ENCODE measurements around the gene NFYB.
"Not testable (repeated sequence)": the region's sequence is repeated elsewhere in the genome, so short reads cannot be mapped to it uniquely, and the experiment has no call there.

The NFYB gene

GRCh38 chr12:104134882-104135281, 3.1 kb downstream of the NFYB start:
- Histone ChIP-seq H3K4me1 (ENCODE audit: insufficient read depth, low read length) (peaks cover 35% of the 10 kb centered on the region), H3K27me3 (ENCODE audit: insufficient read depth, low read length) (peaks cover 5% of the 10 kb centered on the region; the same call in 1 of the 2 replicates), H3K4me3 (ENCODE audit: low read length) (no peak overlapping the region), H3K27ac (ENCODE audit: low read depth, low read length) (no peak overlapping the region), H3K36me3 (ENCODE audit: insufficient read depth, low read length) (peaks cover 52% of the 10 kb centered on the region), H3K9ac (ENCODE audit: low read depth, low read length) (no peak overlapping the region), H3K9me3 (ENCODE audit: insufficient read depth, low read depth, low read length) (no peaks in the 10 kb centered on the region)
- 93% methylated on average over 1 of the region's 1 CpG for WGBS

GRCh38 chr12:104133866-104134265, 4.1 kb downstream of the NFYB start:
- Histone ChIP-seq H3K27ac (ENCODE audit: low read depth, low read length) (no peak overlapping the region), H3K9ac (ENCODE audit: low read depth, low read length) (no peak overlapping the region), H3K4me3 (ENCODE audit: low read length) (no peak overlapping the region), H3K27me3 (ENCODE audit: insufficient read depth, low read length) (peaks cover 2% of the 10 kb centered on the region; the same call in 1 of the 2 replicates), H3K36me3 (ENCODE audit: insufficient read depth, low read length) (peaks cover 61% of the 10 kb centered on the region), H3K9me3 (ENCODE audit: insufficient read depth, low read depth, low read length) (no peaks in the 10 kb centered on the region), H3K4me1 (ENCODE audit: insufficient read depth, low read length) (peaks cover 32% of the 10 kb centered on the region)
- WGBS, result 88% methylated on average over 1 of the region's 1 CpG

GRCh38 chr12:104133321-104133720, 4.7 kb downstream of the NFYB start:
- Histone ChIP-seq H3K36me3 (ENCODE audit: insufficient read depth, low read length) (peaks cover 66% of the 10 kb centered on the region), H3K9ac (ENCODE audit: low read depth, low read length) (no peak overlapping the region), H3K9me3 (ENCODE audit: insufficient read depth, low read depth, low read length) (no peaks in the 10 kb centered on the region), H3K27me3 (ENCODE audit: insufficient read depth, low read length) (no peaks in the 10 kb centered on the region), H3K4me1 (ENCODE audit: insufficient read depth, low read length) (peaks cover 30% of the 10 kb centered on the region), H3K4me3 (ENCODE audit: low read length) (no peak overlapping the region), H3K27ac (ENCODE audit: low read depth, low read length) (no peak overlapping the region)
- 94% methylated on average over 5 of the region's 5 CpGs for WGBS

GRCh38 chr12:104132351-104132956, 5.6 kb downstream of the NFYB start:
- WGBS, result 91% methylated on average over 7 of the region's 7 CpGs
- Histone ChIP-seq H3K4me1 (ENCODE audit: insufficient read depth, low read length) (peaks cover 30% of the 10 kb centered on the region), H3K27me3 (ENCODE audit: insufficient read depth, low read length) (no peaks in the 10 kb centered on the region), H3K36me3 (ENCODE audit: insufficient read depth, low read length) (peaks cover 75% of the 10 kb centered on the region), H3K9ac (ENCODE audit: low read depth, low read length) (no peak overlapping the region), H3K27ac (ENCODE audit: low read depth, low read length) (no peak overlapping the region), H3K9me3 (ENCODE audit: insufficient read depth, low read depth, low read length) (no peaks in the 10 kb centered on the region), H3K4me3 (ENCODE audit: low read length) (no peak overlapping the region)

- H3K4me1 ChIP-seq (ENCODE audit: insufficient read depth, low read length), result peaks cover 27% of the 10 kb centered on the region
- H3K27me3 ChIP-seq (ENCODE audit: insufficient read depth, low read length), result no peaks in the 10 kb centered on the region
- no peak overlapping the region for H3K4me3 ChIP-seq (ENCODE audit: low read length)
- 96% methylated on average over 4 of the region's 4 CpGs for WGBS
- H3K36me3 ChIP-seq (ENCODE audit: insufficient read depth, low read length), result peaks cover 82% of the 10 kb centered on the region
- no peak overlapping the region for H3K9ac ChIP-seq (ENCODE audit: low read depth, low read length)
- no peak overlapping the region for H3K27ac ChIP-seq (ENCODE audit: low read depth, low read length)
- H3K9me3 ChIP-seq (ENCODE audit: insufficient read depth, low read depth, low read length), result no peaks in the 10 kb centered on the region
Observed at GRCh38 chr12:104131609-104132008, 6.4 kb downstream of the NFYB start.

- WGBS, result 54% methylated on average over 1 of the region's 2 CpGs
- Histone ChIP-seq H3K27ac (ENCODE audit: low read depth, low read length) (no peak overlapping the region), H3K36me3 (ENCODE audit: insufficient read depth, low read length) (peaks cover 91% of the 10 kb centered on the region), H3K9ac (ENCODE audit: low read depth, low read length) (no peak overlapping the region), H3K9me3 (ENCODE audit: insufficient read depth, low read depth, low read length) (no peaks in the 10 kb centered on the region), H3K27me3 (ENCODE audit: insufficient read depth, low read length) (no peaks in the 10 kb centered on the region), H3K4me3 (ENCODE audit: low read length) (no peak overlapping the region), H3K4me1 (ENCODE audit: insufficient read depth, low read length) (peaks cover 19% of the 10 kb centered on the region)
Observed at GRCh38 chr12:104130760-104131159, 7.2 kb downstream of the NFYB start.

GRCh38 chr12:104126548-104126947, 11.5 kb downstream of the NFYB start:
- Histone ChIP-seq H3K4me3 (ENCODE audit: low read length) (no peak overlapping the region), H3K9me3 (ENCODE audit: insufficient read depth, low read depth, low read length) (no peaks in the 10 kb centered on the region), H3K4me1 (ENCODE audit: insufficient read depth, low read length) (peaks cover 20% of the 10 kb centered on the region), H3K36me3 (ENCODE audit: insufficient read depth, low read length) (peaks cover 92% of the 10 kb centered on the region), H3K9ac (ENCODE audit: low read depth, low read length) (no peak overlapping the region), H3K27me3 (ENCODE audit: insufficient read depth, low read length) (no peaks in the 10 kb centered on the region), H3K27ac (ENCODE audit: low read depth, low read length) (no peak overlapping the region)
- WGBS, result 93% methylated on average over 2 of the region's 3 CpGs

GRCh38 chr12:104122298-104122697, 15.7 kb downstream of the NFYB start:
- Histone ChIP-seq H3K4me1 (ENCODE audit: insufficient read depth, low read length) (peaks cover 21% of the 10 kb centered on the region; the same call in 1 of the 2 replicates), H3K4me3 (ENCODE audit: low read length) (no peak overlapping the region), H3K9me3 (ENCODE audit: insufficient read depth, low read depth, low read length) (no peaks in the 10 kb centered on the region), H3K27me3 (ENCODE audit: insufficient read depth, low read length) (no peaks in the 10 kb centered on the region), H3K9ac (ENCODE audit: low read depth, low read length) (no peak overlapping the region), H3K27ac (ENCODE audit: low read depth, low read length) (no peak overlapping the region), H3K36me3 (ENCODE audit: insufficient read depth, low read length) (peaks cover 94% of the 10 kb centered on the region)
- WGBS, result 85% methylated on average over 9 of the region's 9 CpGs

GRCh38 chr12:104121001-104121400, 17.0 kb downstream of the NFYB start:
- Histone ChIP-seq H3K27me3 (ENCODE audit: insufficient read depth, low read length) (no peaks in the 10 kb centered on the region), H3K9ac (ENCODE audit: low read depth, low read length) (no peak overlapping the region), H3K9me3 (ENCODE audit: insufficient read depth, low read depth, low read length) (no peaks in the 10 kb centered on the region), H3K27ac (ENCODE audit: low read depth, low read length) (peak overlapping the region; percentile 54; the same call in 1 of the 2 replicates), H3K4me1 (ENCODE audit: insufficient read depth, low read length) (peaks cover 21% of the 10 kb centered on the region; the same call in 1 of the 2 replicates), H3K4me3 (ENCODE audit: low read length) (no peak overlapping the region), H3K36me3 (ENCODE audit: insufficient read depth, low read length) (peaks cover 93% of the 10 kb centered on the region)

- Histone ChIP-seq H3K27ac (ENCODE audit: low read depth, low read length) (no peak overlapping the region), H3K4me1 (ENCODE audit: insufficient read depth, low read length) (peaks cover 1% of the 10 kb centered on the region; the same call in 1 of the 2 replicates), H3K9ac (ENCODE audit: low read depth, low read length) (no peak overlapping the region)
Observed at GRCh38 chr12:104115587-104115975, 22.4 kb downstream of the NFYB start.

GRCh38 chr12:104114834-104115586, 23.0 kb downstream of the NFYB start:
- not testable (repeated sequence) for H3K27ac ChIP-seq (ENCODE audit: low read depth, low read length); H3K9me3 ChIP-seq (ENCODE audit: insufficient read depth, low read depth, low read length); H3K4me3 ChIP-seq (ENCODE audit: low read length); H3K4me1 ChIP-seq (ENCODE audit: insufficient read depth, low read length); H3K27me3 ChIP-seq (ENCODE audit: insufficient read depth, low read length); H3K9ac ChIP-seq (ENCODE audit: low read depth, low read length)
- H3K36me3 ChIP-seq (ENCODE audit: insufficient read depth, low read length), result peaks cover 51% of the 10 kb centered on the region
- 97% methylated on average over 13 of the region's 14 CpGs for WGBS

More at GRCh38 chr12:104115587-104115975, 22.4 kb downstream of the NFYB start:
- Histone ChIP-seq H3K4me3 (ENCODE audit: low read length) (no peak overlapping the region), H3K36me3 (ENCODE audit: insufficient read depth, low read length) (peaks cover 57% of the 10 kb centered on the region), H3K27me3 (ENCODE audit: insufficient read depth, low read length) (no peaks in the 10 kb centered on the region), H3K9me3 (ENCODE audit: insufficient read depth, low read depth, low read length) (no peaks in the 10 kb centered on the region)

Measured in HUES64 (cell line).